SHP77 treated with DMSO at 0.1 percent for 48 hours (cell line): ENCODE data around the gene CCDC12.

ENCODE experiments used
- DNase-seq: peaks from one replicate; lab custom pipeline; 2025; lab: John Stamatoyannopoulos, UW

Gene CCDC12

DNA sequence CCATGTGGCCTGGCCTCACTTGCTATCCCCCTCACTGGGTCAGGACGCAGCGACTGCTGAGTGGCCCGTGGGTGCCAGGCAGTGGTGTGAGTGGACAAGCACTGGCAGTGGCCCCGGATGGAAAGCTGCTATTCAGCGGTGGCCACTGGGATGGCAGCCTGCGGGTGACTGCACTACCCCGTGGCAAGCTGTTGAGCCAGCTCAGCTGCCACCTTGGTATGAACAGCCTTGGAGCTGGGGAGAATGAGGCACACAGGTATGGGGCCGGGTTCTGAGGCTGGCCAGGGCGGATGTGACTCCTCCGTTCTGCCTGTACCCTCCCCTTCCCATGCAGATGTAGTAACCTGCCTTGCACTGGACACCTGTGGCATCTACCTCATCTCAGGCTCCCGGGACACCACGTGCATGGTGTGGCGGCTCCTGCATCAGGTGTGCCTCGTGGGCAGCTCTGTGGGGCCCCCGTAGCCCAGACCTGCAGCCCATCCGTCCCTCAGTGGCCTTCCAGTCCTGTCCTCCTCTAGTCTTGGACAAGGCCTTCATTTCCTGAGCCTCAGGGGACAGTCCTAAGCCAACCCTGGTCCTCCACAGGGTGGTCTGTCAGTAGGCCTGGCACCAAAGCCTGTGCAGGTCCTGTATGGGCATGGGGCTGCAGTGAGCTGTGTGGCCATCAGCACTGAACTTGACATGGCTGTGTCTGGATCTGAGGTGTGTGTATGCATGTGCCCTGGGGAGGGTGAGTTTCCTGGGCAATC, 31.1 kb upstream of the CCDC12 start:
- no peak for DNase-seq

DNA sequence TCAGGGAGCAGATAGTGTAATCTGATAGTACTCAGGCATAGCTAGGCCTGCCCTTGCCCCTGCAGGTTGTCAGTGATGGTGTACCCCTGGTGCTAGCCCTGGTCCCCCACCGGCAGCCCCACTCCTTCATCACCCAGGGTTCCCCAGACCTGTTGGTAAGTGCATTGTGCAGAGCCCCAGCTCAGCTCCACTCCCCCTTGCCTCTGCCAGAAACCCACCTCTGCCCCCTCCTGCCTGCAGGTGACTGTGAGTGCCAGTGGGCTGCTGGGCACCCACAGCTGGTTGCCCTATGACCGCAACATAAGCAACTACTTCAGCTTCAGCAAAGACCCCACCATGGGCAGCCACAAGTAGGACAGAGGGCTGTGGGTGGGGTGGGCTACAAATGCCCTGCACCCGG, 30.5 kb upstream of the CCDC12 start:
- DNase-seq = no peak

DNA sequence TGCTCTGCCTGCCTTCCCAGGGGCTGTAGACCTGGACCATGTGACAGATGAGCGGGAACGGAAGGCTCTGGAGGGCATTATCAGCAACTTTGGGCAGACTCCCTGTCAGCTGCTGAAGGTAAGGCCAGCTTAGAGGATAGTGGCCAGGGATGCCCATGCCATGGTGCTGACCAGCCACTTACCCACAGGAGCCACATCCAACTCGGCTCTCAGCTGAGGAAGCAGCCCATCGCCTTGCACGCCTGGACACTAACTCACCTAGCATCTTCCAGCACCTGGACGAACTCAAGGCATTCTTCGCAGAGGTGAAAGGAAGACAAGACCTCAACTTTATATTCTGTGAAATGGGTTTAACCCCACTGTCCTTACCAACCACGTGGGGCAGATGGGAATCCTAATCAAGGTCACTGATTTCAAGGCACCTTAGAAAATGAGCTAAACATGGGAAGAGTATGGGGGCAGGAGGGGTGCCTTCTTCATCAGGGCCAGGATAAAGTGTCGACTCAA, 29.7 kb upstream of the CCDC12 start:
- DNase-seq = no peak

DNA sequence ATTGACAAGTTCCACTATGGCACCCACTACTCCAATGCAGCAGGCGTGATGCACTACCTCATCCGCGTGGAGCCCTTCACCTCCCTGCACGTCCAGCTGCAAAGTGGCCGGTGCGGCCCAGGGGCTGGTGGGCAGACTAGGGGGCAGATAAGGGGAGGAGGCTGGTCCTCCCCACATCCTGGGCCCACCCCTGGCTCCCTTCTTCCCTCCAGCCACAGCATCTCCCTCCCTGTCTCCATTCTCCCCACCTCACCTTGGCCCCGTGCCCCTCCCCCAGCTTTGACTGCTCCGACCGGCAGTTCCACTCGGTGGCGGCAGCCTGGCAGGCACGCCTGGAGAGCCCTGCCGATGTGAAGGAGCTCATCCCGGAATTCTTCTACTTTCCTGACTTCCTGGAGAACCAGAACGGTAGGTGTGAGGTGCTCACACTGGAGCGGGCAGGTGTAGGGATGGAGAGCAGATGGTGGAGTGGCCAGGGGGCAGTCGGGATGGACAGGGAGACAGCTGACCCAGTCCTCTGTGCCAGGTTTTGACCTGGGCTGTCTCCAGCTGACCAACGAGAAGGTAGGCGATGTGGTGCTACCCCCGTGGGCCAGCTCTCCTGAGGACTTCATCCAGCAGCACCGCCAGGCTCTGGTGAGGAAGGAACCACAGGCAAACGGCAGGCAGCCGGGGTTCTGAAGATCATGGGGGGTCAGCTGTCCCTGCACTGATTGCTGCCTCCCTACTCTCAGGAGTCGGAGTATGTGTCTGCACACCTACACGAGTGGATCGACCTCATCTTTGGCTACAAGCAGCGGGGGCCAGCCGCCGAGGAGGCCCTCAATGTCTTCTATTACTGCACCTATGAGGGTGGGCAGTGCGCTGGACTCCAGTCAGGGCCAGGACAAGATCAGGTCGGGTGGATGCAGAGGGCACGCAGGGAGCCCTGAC, 28.9 kb upstream of the CCDC12 start:
- DNase-seq = no peak

DNA sequence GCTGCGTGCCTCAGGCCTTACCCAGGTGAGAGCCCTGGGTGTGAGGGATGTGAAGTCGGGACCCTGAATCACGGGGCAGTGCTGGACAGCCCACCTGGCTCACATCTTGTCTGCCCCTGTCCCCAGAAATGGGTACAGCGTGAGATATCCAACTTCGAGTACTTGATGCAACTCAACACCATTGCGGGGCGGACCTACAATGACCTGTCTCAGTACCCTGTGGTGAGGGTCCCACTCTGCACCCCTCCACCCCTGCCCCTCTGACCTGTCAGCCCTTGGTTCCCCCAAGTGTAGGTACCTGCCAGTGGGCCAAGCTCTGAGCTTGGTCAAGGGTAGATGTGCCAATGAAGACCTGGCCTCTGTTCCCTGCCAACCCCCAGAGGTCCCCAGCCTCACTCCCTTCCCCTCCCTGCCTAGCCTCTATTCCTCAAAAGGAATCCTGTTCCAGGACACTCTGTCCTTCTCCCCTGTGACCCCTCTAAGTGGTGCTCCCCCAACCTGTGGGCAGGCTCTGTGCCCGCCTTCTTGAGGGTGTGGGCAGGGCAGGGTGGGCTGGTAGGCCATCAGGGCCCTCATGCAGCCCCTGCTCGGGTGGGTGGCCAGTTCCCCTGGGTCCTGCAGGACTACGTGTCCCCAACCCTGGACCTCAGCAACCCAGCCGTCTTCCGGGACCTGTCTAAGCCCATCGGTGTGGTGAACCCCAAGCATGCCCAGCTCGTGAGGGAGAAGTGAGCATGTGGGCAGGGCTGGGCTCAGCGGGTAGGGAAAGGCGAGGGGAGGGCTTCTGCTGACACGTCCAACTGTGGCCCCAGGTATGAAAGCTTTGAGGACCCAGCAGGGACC, 28.0 kb upstream of the CCDC12 start:
- DNase-seq = no peak

DNA sequence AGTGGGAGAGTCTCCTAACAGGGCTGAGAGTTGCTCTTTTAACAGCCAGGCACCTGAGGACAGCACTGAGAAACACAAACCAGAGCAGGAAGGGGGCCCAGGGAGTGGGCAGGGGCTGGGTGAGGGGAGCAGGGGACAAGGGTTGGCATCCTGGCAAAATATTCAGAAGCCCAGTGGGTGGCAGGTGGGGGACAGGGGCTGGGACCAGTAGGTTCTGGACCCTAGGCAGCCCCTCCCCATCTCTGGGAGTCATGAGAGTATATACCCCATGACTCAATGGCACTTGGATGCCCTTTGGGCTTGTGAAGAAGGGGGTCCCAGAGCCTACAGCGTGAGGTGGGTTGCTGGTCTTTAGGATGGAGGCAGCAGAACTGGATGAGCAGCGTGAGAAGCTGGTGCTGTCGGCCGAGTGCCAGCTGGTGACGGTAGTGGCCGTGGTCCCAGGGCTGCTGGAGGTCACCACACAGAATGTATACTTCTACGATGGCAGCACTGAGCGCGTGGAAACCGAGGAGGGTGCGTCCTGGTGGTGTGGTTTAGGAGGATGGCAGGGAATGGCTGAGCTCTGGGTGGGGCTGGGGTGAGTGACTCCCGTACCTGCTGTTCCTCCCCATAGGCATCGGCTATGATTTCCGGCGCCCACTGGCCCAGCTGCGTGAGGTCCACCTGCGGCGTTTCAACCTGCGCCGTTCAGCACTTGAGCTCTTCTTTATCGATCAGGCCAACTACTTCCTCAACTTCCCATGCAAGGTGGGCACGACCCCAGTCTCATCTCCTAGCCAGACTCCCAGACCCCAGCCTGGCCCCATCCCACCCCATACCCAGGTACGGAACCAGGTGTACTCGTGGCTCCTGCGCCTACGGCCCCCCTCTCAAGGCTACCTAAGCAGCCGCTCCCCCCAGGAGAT, 27.2 kb upstream of the CCDC12 start:
- no peak for DNase-seq

- DNase-seq = no peak
Measured at GRCh38 chr3:47003056-47003410, 26.5 kb upstream of the CCDC12 start.

DNA sequence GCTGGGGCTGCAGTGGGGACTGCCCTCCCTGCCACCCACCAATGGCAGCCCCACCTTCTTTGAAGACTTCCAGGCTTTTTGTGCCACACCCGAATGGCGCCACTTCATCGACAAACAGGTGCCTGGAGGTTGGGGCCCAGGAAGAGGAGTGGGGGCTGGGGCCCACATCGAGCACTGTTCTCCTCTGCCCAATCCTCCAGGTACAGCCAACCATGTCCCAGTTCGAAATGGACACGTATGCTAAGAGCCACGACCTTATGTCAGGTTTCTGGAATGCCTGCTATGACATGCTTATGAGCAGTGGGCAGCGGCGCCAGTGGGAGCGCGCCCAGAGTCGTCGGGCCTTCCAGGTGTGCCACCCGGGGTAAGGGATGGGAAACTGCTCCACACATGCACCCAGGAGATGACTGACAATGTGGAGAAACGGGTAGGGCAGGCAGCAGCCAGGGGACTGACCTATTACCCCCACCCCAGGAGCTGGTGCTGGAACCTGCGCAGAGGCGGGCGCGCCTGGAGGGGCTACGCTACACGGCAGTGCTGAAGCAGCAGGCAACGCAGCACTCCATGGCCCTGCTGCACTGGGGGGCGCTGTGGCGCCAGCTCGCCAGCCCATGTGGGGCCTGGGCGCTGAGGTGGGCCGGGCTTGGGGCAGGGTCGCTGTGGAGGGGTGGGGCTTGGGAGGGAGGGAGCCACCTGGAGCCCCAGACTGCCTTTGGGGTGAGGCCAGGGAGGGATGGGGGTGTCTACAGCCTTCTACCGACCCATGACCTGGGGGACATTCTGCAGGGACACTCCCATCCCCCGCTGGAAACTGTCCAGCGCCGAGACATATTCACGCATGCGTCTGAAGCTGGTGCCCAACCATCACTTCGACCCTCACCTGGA, 25.9 kb upstream of the CCDC12 start:
- no peak for DNase-seq

DNA sequence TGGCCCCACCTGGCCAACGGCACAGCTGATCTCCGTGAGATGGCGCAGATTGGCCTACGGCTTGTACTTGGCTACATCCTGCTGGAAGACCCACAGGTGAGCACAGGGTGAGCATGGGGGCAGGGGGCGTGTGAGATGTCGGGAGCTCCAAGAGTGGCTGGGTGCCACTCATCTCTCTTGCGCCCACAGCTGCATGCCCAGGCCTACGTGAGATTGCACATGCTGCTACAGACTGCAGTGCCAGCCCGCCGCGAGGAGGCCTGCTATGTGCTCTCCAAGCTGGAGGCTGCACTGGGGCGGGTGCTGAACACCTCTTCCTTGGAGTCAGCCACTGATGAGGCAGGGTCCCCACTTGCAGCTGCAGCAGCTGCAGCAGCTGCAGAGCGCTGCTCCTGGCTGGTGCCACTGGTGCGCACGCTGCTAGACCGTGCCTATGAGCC, 25.2 kb upstream of the CCDC12 start:
- no peak for DNase-seq

DNA sequence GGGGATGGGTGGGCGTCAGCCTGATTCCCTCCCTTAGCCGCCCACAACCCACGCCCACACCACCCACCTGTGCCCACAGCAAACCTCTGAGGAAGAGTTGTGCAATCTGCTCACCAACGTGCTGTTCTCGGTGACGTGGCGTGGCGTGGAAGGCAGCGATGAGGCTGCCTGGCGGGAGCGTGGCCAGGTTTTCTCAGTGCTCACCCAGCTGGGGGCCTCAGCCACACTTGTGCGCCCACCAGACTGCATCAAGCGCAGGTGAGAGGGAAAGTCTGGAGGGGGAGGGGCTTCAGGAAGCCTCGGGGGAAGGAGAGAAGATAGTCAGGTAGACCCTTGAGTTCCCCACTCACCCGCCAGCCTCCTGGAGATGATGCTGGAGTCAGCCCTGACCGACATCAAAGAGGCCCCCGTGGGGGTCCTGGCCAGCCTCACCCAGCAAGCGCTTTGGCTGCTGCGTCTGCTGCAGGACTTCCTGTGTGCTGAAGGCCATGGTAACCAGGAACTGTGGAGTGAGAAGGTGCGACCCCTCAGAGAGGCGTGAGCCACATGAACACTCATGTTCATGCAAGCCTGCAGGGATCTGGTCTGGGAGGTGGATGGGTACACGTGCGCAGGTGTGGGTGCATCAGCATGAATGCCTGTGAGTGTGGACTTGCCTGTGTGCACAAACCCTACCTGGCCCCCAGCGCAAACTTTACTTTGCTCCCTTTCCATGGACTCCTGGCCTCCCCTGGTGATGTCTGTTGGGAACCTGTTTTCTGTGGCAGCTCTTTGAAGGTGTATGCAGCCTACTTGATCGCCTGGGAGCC, 24.6 kb upstream of the CCDC12 start:
- DNase-seq = no peak

DNA sequence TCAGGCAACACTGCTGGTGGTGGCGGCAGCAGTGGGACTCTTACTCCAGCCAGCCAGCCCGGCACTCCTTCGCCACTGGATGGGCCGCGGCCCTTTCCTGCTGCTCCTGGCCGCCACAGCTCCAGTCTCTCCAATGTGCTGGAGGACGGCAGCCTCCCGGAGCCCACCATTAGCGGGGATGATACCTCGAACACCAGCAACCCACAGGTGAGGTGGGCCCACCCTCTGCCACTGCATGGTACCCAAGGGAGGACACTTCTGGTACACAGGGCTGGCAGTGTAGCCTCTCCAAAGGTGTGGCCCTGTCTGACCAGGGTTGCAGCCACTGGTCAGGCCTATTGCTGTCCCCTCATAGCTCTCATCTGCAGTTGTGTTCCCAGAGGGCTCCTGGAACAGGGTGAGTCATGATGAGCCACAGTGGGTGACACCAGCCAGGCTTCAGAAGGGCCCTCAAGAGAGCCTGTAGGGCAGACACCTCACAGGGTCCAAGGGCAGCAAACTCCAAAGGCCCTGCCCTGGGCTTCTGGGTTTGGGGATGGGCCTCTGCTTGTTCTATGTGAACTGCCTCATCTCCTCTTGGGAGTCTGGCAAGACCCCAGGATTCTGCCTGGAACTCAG, 23.8 kb upstream of the CCDC12 start:
- DNase-seq = no peak

DNA sequence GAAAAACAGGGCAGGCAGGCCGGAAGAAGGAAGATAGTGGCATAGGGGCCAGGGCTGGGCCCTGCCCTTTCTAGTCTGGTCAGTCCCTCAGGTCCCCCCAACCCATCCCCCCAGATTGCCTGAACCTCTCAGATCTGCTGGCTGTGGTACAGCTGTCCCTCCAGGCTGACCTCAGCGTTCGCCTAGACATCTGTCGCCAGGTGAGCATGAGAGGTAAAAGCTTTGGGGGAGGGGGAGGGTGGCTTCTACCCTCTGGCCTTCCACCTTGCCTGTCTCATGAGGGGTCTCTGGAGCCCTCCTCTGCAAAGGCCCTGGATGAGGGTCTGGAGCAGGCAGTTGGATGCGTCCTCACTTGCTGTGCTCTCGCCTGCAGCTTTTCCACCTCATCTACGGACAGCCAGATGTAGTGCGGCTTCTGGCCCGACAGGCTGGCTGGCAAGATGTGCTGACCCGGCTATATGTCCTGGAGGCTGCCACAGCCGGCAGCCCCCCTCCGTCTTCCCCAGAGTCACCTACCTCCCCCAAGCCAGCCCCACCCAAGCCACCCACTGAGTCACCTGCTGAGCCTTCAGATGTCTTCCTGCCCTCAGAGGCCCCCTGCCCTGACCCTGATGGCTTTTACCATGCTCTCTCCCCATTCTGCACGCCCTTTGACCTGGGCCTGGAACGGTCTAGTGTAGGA, 23.1 kb upstream of the CCDC12 start:
- DNase-seq = no peak

DNA sequence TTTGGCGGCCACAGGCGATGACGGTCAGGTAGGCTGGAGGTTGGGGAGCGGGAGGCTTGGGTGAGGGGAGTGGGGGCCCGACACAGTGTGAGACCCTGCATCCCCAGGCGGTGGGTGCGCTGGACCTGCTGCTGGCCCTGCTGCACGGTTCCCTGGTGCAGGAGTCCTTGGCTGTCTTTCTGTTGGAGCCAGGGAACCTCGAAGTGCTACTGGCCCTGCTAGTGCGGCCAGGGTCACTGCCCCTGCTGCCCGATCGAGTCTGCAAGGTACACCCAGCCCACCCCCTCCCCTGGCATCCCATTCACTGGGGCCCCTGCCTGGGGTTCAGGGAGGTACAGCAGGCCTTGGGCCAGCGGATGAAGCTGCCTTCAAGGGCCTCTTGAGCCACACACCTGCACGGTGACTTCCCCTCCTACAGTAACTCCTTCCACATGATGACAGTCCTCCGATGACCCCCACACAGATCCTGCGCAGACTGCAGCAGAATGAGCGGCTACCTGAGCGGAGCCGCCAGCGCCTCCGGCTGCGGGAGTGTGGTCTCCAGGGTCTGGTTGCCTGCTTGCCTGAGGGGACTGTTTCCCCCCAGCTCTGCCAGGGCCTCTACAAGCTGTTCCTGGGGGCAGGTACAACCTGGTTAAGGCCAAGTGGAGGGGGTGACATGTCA, 22.4 kb upstream of the CCDC12 start:
- DNase-seq = no peak

GRCh38 chr3:46998121-46998851, 21.7 kb upstream of the CCDC12 start:
- DNase-seq = no peak

DNA sequence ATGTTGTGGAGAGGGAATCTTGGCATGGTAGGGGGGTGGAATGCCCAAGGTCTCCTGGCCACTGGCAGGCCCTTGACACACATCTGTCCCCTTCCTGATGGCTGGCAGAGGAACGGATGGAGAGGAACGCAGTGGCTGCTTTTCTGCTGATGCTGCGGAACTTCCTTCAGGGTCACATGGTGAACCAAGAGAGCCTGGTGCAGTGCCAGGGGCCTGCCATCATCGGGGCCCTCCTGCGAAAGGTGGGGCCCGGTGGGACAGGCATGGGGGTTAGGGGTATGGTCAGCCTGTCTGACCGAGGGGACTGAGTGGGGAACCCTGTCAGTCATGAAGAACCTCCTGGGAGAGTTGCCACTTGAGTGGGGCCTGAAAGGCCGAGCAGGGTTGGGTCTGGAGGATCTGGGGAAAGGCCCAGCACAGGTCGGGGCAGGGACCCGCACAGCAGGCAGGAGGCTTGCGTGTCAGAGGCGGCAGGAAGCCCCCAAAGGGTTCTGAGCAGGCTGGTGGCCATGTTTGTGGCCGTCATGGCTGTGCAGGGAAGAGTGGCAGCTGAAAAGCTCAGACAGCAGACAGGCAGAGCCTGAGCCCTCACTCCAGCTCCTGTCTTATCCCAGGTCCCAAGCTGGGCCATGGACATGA, 21.0 kb upstream of the CCDC12 start:
- no peak for DNase-seq

DNA sequence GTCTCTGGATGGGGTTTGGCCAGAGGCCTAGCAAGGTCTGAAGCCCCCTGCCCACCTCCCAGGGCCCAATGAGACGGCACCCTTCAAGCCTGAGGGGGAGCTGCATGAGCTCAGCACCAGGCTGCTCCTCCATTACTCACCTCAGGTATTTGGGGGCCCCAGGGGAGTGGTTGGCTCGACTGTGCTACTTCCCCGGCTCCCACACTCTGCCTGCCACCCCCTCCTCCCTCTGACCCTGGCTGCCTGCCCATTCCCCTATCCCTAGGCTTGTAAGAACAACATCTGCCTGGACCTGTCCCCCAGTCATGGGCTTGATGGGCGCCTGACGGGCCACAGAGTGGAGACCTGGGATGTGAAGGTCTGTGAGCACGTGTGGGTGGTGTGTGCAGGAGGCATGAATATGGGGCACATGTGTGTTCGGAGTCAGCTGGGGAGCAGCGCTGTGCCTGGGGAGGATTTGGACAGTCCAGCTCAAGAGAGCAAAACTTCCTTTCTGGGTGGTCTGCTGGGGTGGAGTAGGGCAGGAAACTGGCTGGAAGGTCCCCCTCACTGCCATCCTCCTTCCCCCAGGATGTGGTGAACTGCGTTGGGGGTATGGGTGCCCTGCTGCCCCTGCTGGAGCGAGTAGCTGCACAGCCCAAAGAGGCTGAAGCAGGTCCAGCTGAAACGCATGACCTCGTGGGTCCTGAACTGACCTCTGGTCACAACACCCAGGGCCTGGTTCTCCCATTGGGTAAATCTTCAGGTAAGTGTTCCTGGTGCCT, 20.3 kb upstream of the CCDC12 start:
- no peak for DNase-seq
